H9 (cell line): ENCODE measurements around the gene VWA8. TPM values are rescaled to one million over a fixed set of nuclear protein-coding genes. Genes with fewer than 3 reads are reported as not detected.

ENCODE experiments used
- DNase-seq: peaks from one replicate; pipeline ENCODE4 v3.0.0-alpha.2; 2017
- H2AFZ ChIP-seq: one replicate; pipeline ENCODE4 v1.6.1; 2013; ENCODE audit warnings: mild to moderate bottlenecking, low read length, control low read depth, moderate library complexity
- H2AK5ac ChIP-seq: 2 replicates; pipeline ENCODE4 v1.6.1; 2013; ENCODE audit warnings: low read length, control low read depth, mixed read lengths; ENCODE audit not compliant: insufficient read length
- H2BK120ac ChIP-seq: one replicate; pipeline ENCODE4 v1.6.1; 2013; ENCODE audit warnings: low read depth, mild to moderate bottlenecking, low read length, control low read depth, inconsistent platforms; ENCODE audit not compliant: poor library complexity, severe bottlenecking
- H2BK12ac ChIP-seq: 2 replicates; pipeline ENCODE4 v1.6.1; 2013; ENCODE audit warnings: low read length, control low read depth, mixed read lengths, low read depth; ENCODE audit not compliant: insufficient read length
- H2BK15ac ChIP-seq: 2 replicates; pipeline ENCODE4 v1.6.1; 2013; ENCODE audit warnings: low read depth, low read length, control low read depth
- H2BK20ac ChIP-seq: one replicate; pipeline ENCODE4 v1.6.1; 2013; ENCODE audit warnings: low read depth, mild to moderate bottlenecking, low read length, control low read depth, inconsistent platforms; ENCODE audit not compliant: poor library complexity, severe bottlenecking
- H2BK5ac ChIP-seq: 2 replicates; pipeline ENCODE4 v1.6.1; 2013; ENCODE audit warnings: low read length, control low read depth, mixed read lengths; ENCODE audit not compliant: insufficient read length
- H3K14ac ChIP-seq: 2 replicates; pipeline ENCODE4 v1.6.1; 2013; ENCODE audit warnings: low read length, control low read depth; ENCODE audit not compliant: insufficient read depth
- H3K18ac ChIP-seq: 2 replicates; pipeline ENCODE4 v1.6.1; 2013; ENCODE audit warnings: low read depth, mild to moderate bottlenecking, mixed read lengths, low read length, control low read depth; ENCODE audit not compliant: insufficient read length
- H3K23ac ChIP-seq: 2 replicates; pipeline ENCODE4 v1.6.1; 2013; ENCODE audit warnings: low read length, control low read depth, mixed read lengths, low read depth; ENCODE audit not compliant: insufficient read length
- H3K23me2 ChIP-seq: 2 replicates; pipeline ENCODE4 v1.6.1; 2013; ENCODE audit warnings: low read depth, mild to moderate bottlenecking, mixed read lengths, low read length, control low read depth; ENCODE audit not compliant: insufficient read length, poor library complexity, severe bottlenecking
- H3K27ac ChIP-seq: 2 replicates; pipeline ENCODE4 v1.5.1; 2013; ENCODE audit warnings: low read length, control low read depth, mixed read lengths, low read depth; ENCODE audit not compliant: insufficient read length
- H3K27me3 ChIP-seq: 2 replicates; pipeline ENCODE4 v1.6.1; 2013; ENCODE audit warnings: low read length, control low read depth, inconsistent platforms; ENCODE audit not compliant: insufficient read depth
- H3K4ac ChIP-seq: 2 replicates; pipeline ENCODE4 v1.6.1; 2013; ENCODE audit warnings: low read depth, mild to moderate bottlenecking, control low read depth, inconsistent platforms, low read length, moderate library complexity
- H3K4me1 ChIP-seq: 2 replicates; pipeline ENCODE4 v1.6.1; 2013; ENCODE audit warnings: low read length, control low read depth, inconsistent platforms; ENCODE audit not compliant: insufficient read depth
- H3K4me2 ChIP-seq: 2 replicates; pipeline ENCODE4 v1.6.1; 2013; ENCODE audit warnings: low read length, control low read depth, mixed read lengths; ENCODE audit not compliant: insufficient read length, insufficient read depth
- H3K56ac ChIP-seq: 2 replicates; pipeline ENCODE4 v1.6.1; 2013; ENCODE audit warnings: low read depth, mild to moderate bottlenecking, mixed read lengths, low read length, control low read depth; ENCODE audit not compliant: insufficient read length
- H3K79me1 ChIP-seq: 2 replicates; pipeline ENCODE4 v1.6.1; 2013; ENCODE audit warnings: low read depth, mild to moderate bottlenecking, moderate library complexity, low read length, control low read depth, inconsistent platforms; ENCODE audit not compliant: insufficient read depth, poor library complexity, severe bottlenecking
- H3K79me2 ChIP-seq: 2 replicates; pipeline ENCODE4 v1.6.1; 2013; ENCODE audit warnings: low read length, control low read depth, inconsistent platforms; ENCODE audit not compliant: insufficient read depth
- H3K9ac ChIP-seq: 2 replicates; pipeline ENCODE4 v1.6.1; 2013; ENCODE audit warnings: low read length, control low read depth, mixed read lengths; ENCODE audit not compliant: insufficient read length; ENCODE audit errors: extremely low read depth
- H3K9me3 ChIP-seq: one replicate; pipeline ENCODE4 v1.6.1; 2013; ENCODE audit warnings: low read depth, low read length, inconsistent platforms; ENCODE audit not compliant: control insufficient read depth
- H3T11ph ChIP-seq: one replicate; pipeline ENCODE4 v1.6.1; 2013; ENCODE audit warnings: mild to moderate bottlenecking, low read length, control low read depth, inconsistent platforms
- H4K20me1 ChIP-seq: one replicate; pipeline ENCODE4 v1.6.1; 2013; ENCODE audit not compliant: control insufficient read depth, insufficient read length, insufficient read depth
- H4K5ac ChIP-seq: 2 replicates; pipeline ENCODE4 v1.6.1; 2013; ENCODE audit warnings: low read depth, mild to moderate bottlenecking, mixed read lengths, low read length, control low read depth; ENCODE audit not compliant: insufficient read length
- H4K8ac ChIP-seq: replicated peaks from 2 replicates; pipeline ENCODE4 v1.6.1; 2013; ENCODE audit warnings: low read length, control low read depth, mixed read lengths, low read depth; ENCODE audit not compliant: insufficient read length
- H4K91ac ChIP-seq: 2 replicates; pipeline ENCODE4 v1.6.1; 2013; ENCODE audit warnings: low read depth, mild to moderate bottlenecking, moderate library complexity, mixed read lengths, low read length, control low read depth; ENCODE audit not compliant: insufficient read length
- H3K27ac Mint-ChIP-seq, 3 experiments: 2 replicates in 2 of 3; 3 replicates in 1 of 3; pipeline ENCODE4 v1.8.0; 2020 to 2021; ENCODE audit warnings: mixed read lengths in 3 of 3, mild to moderate bottlenecking in 1 of 3, moderate library complexity in 1 of 3
- H3K27me3 Mint-ChIP-seq: 2 replicates; pipeline ENCODE4 v1.8.0; 2021; ENCODE audit warnings: low read depth, mild to moderate bottlenecking, moderate library complexity, mixed read lengths
- H3K36me3 Mint-ChIP-seq, 3 experiments: 2 replicates in 2 of 3; 3 replicates in 1 of 3; pipeline ENCODE4 v1.8.0; 2020 to 2021; ENCODE audit warnings: low read depth in 3 of 3, mixed read lengths in 3 of 3; ENCODE audit not compliant: insufficient read depth in 1 of 3
- H3K4me1 Mint-ChIP-seq, 2 experiments: 2 replicates each; pipeline ENCODE4 v1.8.0; 2020; ENCODE audit warnings: mixed read lengths in 2 of 2
- H3K4me3 Mint-ChIP-seq, 2 experiments: 2 replicates in 1 of 2; 3 replicates in 1 of 2; pipeline ENCODE4 v1.8.0; 2020 to 2021; ENCODE audit warnings: mild to moderate bottlenecking in 2 of 2, mixed read lengths in 2 of 2, moderate library complexity in 1 of 2
- H3K9me3 Mint-ChIP-seq, 2 experiments: 2 replicates in 1 of 2; 3 replicates in 1 of 2; pipeline ENCODE4 v1.8.0; 2020; ENCODE audit warnings: mild to moderate bottlenecking in 2 of 2, mixed read lengths in 2 of 2, moderate library complexity in 1 of 2
- WGBS: extraction: QIAGEN DNeasy Blood & Tissue Kit; methylation state at CpG from one replicate; pipeline ENCODE4 v1.1.7; 2013; ENCODE audit warnings: missing lambda C conversion rate, low lambda C conversion rate, mixed read lengths; ENCODE audit not compliant: insufficient read length; ENCODE audit errors: extremely low coverage; 5-methylcytosine and 5-hydroxymethylcytosine counted together
- total RNA-seq: library from RNA; stranded (reverse); gene quantifications from 2 replicates; pipeline ENCODE4 v1.2.1, GENCODE V29; 2021
- TF ChIP-seq, protein P1 (sequence below): fragments of 200-600 bp; sonication (generic); conservative IDR thresholded peaks from 3 replicates; pipeline ENCODE4 v1.8.0; 2021; ENCODE audit warnings: antibody characterized with exemption, mild to moderate bottlenecking

The VWA8 gene
- total RNA-seq, 1 experiment from 2014 or later, result 17.4 TPM

- Histone ChIP-seq H3K4ac (no peak overlapping the region), H2BK5ac (no peak overlapping the region), H2BK12ac (no peak overlapping the region), H4K91ac (no peak overlapping the region), H3K23me2 (no peaks in the 10 kb centered on the region), H3K23ac (no peak overlapping the region), H3K4me1 (peaks cover 8% of the 10 kb centered on the region; the same call in 1 of the 2 replicates), H3K56ac (no peak overlapping the region), H2BK15ac (no peak overlapping the region), H3K79me2 (no peaks in the 10 kb centered on the region), H4K20me1 (no peaks in the 10 kb centered on the region), H3K79me1 (no peaks in the 10 kb centered on the region), H2AFZ (peak overlapping the region; percentile 29), H3K9me3 (no peaks in the 10 kb centered on the region), H3K9ac (no peak overlapping the region), H4K8ac (no peak overlapping the region), H2BK120ac (no peak overlapping the region), H3K18ac (no peak overlapping the region), H2AK5ac (no peak overlapping the region), H3T11ph (no peak overlapping the region), H3K4me2 (no peak overlapping the region), H2BK20ac (no peak overlapping the region), H3K27ac (no peak overlapping the region), H3K14ac (no peak overlapping the region), H4K5ac (no peak overlapping the region), H3K27me3 (no peaks in the 10 kb centered on the region)
- H3K36me3 Mint-ChIP-seq, result no peaks in the 10 kb centered on the region
- no peak overlapping the region for H3K27ac Mint-ChIP-seq
- H3K27me3 Mint-ChIP-seq, result no peaks in the 10 kb centered on the region
- H3K4me1 Mint-ChIP-seq, result peaks cover 15 to 21% of the 10 kb centered on the region in 2 experiments
- H3K9me3 Mint-ChIP-seq, result no peaks in the 10 kb centered on the region
- DNase-seq, result no peak
- no CpG with 5 or more reads among the region's 2 CpGs for WGBS
- H3K4me3 Mint-ChIP-seq, result no peak overlapping the region
- TF ChIP-seq, protein P1, sequence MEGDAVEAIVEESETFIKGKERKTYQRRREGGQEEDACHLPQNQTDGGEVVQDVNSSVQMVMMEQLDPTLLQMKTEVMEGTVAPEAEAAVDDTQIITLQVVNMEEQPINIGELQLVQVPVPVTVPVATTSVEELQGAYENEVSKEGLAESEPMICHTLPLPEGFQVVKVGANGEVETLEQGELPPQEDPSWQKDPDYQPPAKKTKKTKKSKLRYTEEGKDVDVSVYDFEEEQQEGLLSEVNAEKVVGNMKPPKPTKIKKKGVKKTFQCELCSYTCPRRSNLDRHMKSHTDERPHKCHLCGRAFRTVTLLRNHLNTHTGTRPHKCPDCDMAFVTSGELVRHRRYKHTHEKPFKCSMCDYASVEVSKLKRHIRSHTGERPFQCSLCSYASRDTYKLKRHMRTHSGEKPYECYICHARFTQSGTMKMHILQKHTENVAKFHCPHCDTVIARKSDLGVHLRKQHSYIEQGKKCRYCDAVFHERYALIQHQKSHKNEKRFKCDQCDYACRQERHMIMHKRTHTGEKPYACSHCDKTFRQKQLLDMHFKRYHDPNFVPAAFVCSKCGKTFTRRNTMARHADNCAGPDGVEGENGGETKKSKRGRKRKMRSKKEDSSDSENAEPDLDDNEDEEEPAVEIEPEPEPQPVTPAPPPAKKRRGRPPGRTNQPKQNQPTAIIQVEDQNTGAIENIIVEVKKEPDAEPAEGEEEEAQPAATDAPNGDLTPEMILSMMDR, result no peak
Measured at GRCh38 chr13:42002066-42002465, 41.2 kb upstream of the VWA8 start.
